NCI-H1048 (cell line): ENCODE results near the gene KSR2.
"Not testable (repeated sequence)": the region's sequence is repeated elsewhere in the genome, so short reads cannot be mapped to it uniquely, and the experiment has no call there.

Source experiments
- DNase-seq: peaks from one replicate; lab custom pipeline; 2025; lab: John Stamatoyannopoulos, UW

KSR2 gene

GRCh38 chr12:117857632-117858612 is 110.9 kb downstream of the KSR2 start:
- DNase-seq = no peak

GRCh38 chr12:117857139-117857538 is 111.7 kb downstream of the KSR2 start:
- DNase-seq = not testable (repeated sequence)

GRCh38 chr12:117855165-117855564 is 113.6 kb downstream of the KSR2 start:
- DNase-seq = no peak

GRCh38 chr12:117854339-117855012 is 114.3 kb downstream of the KSR2 start:
- DNase-seq = no peak

- no peak for DNase-seq
Measured at GRCh38 chr12:117853600-117853999, 115.2 kb downstream of the KSR2 start.

GRCh38 chr12:117850048-117850447 is 118.7 kb downstream of the KSR2 start:
- no peak for DNase-seq

GRCh38 chr12:117847371-117847770 is 121.4 kb downstream of the KSR2 start:
- DNase-seq = no peak

- DNase-seq = no peak
Measured at GRCh38 chr12:117845271-117845904, 123.4 kb downstream of the KSR2 start.

- DNase-seq = no peak
Measured at GRCh38 chr12:117844114-117844830, 124.5 kb downstream of the KSR2 start.

- DNase-seq = no peak
Measured at GRCh38 chr12:117842630-117843029, 126.2 kb downstream of the KSR2 start.

GRCh38 chr12:117842220-117842619 is 126.6 kb downstream of the KSR2 start:
- no peak for DNase-seq

- DNase-seq = no peak
Measured at GRCh38 chr12:117837737-117838050, 131.1 kb downstream of the KSR2 start.

- no peak for DNase-seq
Measured at GRCh38 chr12:117836999-117837736, 131.6 kb downstream of the KSR2 start.

GRCh38 chr12:117836476-117836875 is 132.3 kb downstream of the KSR2 start:
- no peak for DNase-seq

GRCh38 chr12:117835156-117835555 is 133.6 kb downstream of the KSR2 start:
- DNase-seq = no peak

- no peak for DNase-seq
Measured at GRCh38 chr12:117832459-117833457, 136.0 kb downstream of the KSR2 start.

- DNase-seq = no peak
Measured at GRCh38 chr12:117830471-117830870, 138.3 kb downstream of the KSR2 start.

GRCh38 chr12:117829108-117829507 is 139.7 kb downstream of the KSR2 start:
- no peak for DNase-seq

- DNase-seq = no peak
Measured at GRCh38 chr12:117827660-117828059, 141.1 kb downstream of the KSR2 start.

- DNase-seq = no peak
Measured at GRCh38 chr12:117825827-117826226, 143.0 kb downstream of the KSR2 start.
